GM19463 (cell line): Measurements from ENCODE around the gene PPP2R3B.
A peak's percentile ranks its signal among the peaks of the same experiment; 100 is the strongest.
"Not testable (repeated sequence)": the region's sequence is repeated elsewhere in the genome, so short reads cannot be mapped to it uniquely, and the experiment has no call there.

Experiments
- ATAC-seq: cut with Tn5 transposase; IDR thresholded peaks from one replicate; pipeline ENCODE4 v1.9.1; 2021; ENCODE audit warnings: mild to moderate bottlenecking, moderate library complexity; ENCODE audit not compliant: unreplicated experiment

The PPP2R3B gene

GRCh38 chrX:320126-320783, 66.5 kb downstream of the PPP2R3B start:
- ATAC-seq: no peak

GRCh38 chrX:319579-320125, 67.1 kb downstream of the PPP2R3B start:
- ATAC-seq: no peak

GRCh38 chrX:318739-319578, 67.7 kb downstream of the PPP2R3B start, which contains the start of gene GTPBP6:
Gene GTPBP6, minus strand, starts transcription at chrX:318796. Its CDS starts 9 bp downstream, at chrX:318787.
- peak; percentile 75 for ATAC-seq

- ATAC-seq: peak; percentile 47
Observed at GRCh38 chrX:318068-318738, 68.5 kb downstream of the PPP2R3B start.

- no peak for ATAC-seq
Observed at GRCh38 chrX:317424-318067, 69.2 kb downstream of the PPP2R3B start.

GRCh38 chrX:316351-317325, 70.1 kb downstream of the PPP2R3B start:
- no peak for ATAC-seq

GRCh38 chrX:314781-315595, 71.7 kb downstream of the PPP2R3B start:
- no peak for ATAC-seq

GRCh38 chrX:314049-314448, 72.7 kb downstream of the PPP2R3B start:
- no peak for ATAC-seq

GRCh38 chrX:313546-313945, 73.2 kb downstream of the PPP2R3B start:
- ATAC-seq: no peak

GRCh38 chrX:312621-313331, 73.9 kb downstream of the PPP2R3B start:
- no peak for ATAC-seq

- no peak for ATAC-seq
Observed at GRCh38 chrX:311156-312129, 75.3 kb downstream of the PPP2R3B start.

GRCh38 chrX:310621-311155, 76.0 kb downstream of the PPP2R3B start:
- no peak for ATAC-seq

- ATAC-seq: no peak
Observed at GRCh38 chrX:308821-309520, 77.7 kb downstream of the PPP2R3B start.

- no peak for ATAC-seq
Observed at GRCh38 chrX:307261-308111, 79.2 kb downstream of the PPP2R3B start.

- not testable (repeated sequence) for ATAC-seq
Observed at GRCh38 chrX:306614-307251, 80.0 kb downstream of the PPP2R3B start.
